ENCODE data around the gene TCFL5.
A peak's percentile ranks its signal among the peaks of the same experiment; 100 is the strongest.

Gene TCFL5

GRCh38 chr20:62794007-62794724 lies 67.5 kb downstream of the TCFL5 start:
- peak; percentile 98 for DNase-seq

DNA sequence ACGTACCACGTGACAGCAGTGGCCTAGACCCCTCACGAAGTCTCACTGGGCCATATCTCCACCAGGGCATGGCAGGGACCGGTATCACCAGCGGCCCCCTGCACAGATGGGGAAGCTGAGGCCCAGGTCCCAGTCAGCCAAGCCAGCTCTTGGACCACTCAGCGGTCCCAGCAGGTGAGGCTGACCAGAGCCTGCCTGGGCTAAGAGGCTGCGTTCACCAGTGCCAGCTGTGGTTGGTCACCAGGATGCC lies 67.9 kb downstream of the TCFL5 start:
- no peak for DNase-seq

DNA sequence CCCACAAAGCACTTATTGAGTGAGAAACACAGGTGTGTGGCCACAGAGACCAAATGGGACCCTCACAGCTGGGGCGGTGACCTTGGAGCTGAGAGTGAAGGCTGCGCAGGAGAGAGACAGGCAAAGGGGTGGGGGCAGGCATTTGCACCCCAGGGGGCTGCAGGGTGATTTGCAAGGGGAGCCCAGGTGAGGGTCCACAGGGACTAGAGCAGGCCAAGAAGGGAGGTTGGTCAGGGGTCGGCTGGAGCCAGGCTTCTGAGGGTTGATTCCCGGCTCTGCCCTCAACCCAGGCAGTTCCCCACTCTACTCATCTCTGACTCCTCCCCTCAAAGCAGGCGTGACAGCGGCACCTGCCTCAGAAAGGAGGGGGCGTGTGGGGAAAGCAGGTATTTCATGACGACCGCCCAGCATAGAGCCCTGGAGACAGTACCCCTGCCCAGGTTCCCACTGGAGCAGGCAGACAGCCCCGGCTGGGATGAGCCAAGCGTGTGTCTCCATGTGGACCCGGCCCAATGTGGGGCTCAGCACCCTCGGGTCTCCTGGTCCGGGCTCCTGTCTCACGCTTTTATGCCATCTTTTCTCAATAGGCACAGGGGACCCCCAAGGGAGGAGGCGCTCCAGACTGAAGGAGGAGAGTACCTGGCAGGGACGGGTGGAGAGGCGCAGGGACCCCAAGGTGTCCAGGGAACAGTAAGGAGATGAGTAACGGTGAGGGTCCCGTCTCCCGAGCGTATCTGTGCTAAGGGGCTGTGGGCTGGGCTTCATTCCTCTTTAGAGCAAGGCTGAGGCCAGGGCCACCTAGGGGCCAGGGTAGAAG lies 68.5 kb downstream of the TCFL5 start:
- DNase-seq = no peak

DNA sequence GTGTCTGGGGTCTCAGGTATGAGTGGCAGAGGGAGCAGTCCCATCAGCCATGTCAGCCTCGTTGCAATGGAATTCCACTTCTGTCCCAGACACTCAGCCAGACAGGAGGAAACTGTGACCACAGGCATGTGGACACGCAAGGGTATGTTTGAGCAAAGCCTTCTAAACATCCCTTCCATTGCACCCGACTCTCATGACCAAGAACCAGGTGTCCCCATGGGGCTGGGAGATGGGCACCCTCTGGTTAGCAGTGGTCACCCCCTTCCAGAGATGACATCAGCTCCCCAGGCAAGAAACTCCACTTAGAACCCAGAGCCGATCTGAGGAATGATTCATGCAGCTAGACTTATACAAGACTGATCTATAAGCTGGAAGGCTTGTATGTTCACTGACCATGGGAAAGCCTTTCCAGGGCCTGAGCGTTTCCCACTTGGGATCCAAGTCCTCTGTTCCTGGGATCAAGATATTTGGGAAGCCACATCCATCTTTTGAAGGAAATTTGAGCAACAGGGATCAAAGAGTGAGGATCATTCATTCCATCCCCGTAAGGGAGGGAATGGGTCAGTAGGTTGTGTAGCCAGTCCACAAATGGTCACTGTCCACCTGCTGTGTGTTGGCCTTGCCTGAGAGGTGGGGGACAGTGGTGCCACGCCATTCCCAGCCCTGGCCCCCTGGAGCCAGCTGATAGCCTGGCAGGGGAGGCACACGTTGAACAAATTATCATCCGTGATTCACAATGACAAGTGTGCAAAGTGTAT lies 69.3 kb downstream of the TCFL5 start:
- DNase-seq = no peak

- DNase-seq = peak; percentile 97
These were observed 70.1 kb downstream of the TCFL5 start for GRCh38 chr20:62791301-62792181.

All from eye (tissue), 1 donor.